Hepatocyte (in vitro differentiated cells): Measurements from ENCODE around the gene CCDC88C. TPM values are rescaled to one million over a fixed set of nuclear protein-coding genes. Genes with fewer than 3 reads are reported as not detected.

Experiments used
- DNase-seq: peaks from one replicate; pipeline ENCODE4 v3.0.0-alpha.2; 2016; ENCODE audit warnings: low spot score
- H2AFZ ChIP-seq: fragments of 200-600 bp; sonication (generic); 2 replicates; pipeline ENCODE4 v1.6.0; 2016; ENCODE audit warnings: antibody characterized with exemption, mild to moderate bottlenecking
- H3K27ac ChIP-seq: fragments of 200-600 bp; sonication (generic); 2 replicates; pipeline ENCODE4 v1.5.1; 2016; ENCODE audit warnings: mild to moderate bottlenecking
- H3K27me3 ChIP-seq: fragments of 200-600 bp; sonication (generic); 2 replicates; pipeline ENCODE4 v1.6.1; 2016
- H3K36me3 ChIP-seq: fragments of 200-600 bp; sonication (generic); replicated peaks from 2 replicates; pipeline ENCODE4 v1.5.1; 2016; ENCODE audit warnings: low read depth; ENCODE audit not compliant: insufficient read depth
- H3K4me1 ChIP-seq: fragments of 200-600 bp; sonication (generic); 2 replicates; pipeline ENCODE4 v1.5.1; 2016; ENCODE audit warnings: mild to moderate bottlenecking, moderate library complexity; ENCODE audit not compliant: insufficient read depth
- H3K4me2 ChIP-seq: fragments of 200-600 bp; sonication (generic); 2 replicates; pipeline ENCODE4 v1.6.0; 2016
- H3K4me3 ChIP-seq: fragments of 200-600 bp; sonication (generic); 2 replicates; pipeline ENCODE4 v1.5.1; 2016; ENCODE audit warnings: mild to moderate bottlenecking
- H3K79me2 ChIP-seq: fragments of 200-600 bp; sonication (generic); 2 replicates; pipeline ENCODE4 v1.6.0; 2017; ENCODE audit warnings: mild to moderate bottlenecking
- H3K9me2 ChIP-seq: fragments of 200-600 bp; sonication (generic); replicated peaks from 2 replicates; pipeline ENCODE4 v1.6.0; 2017; ENCODE audit warnings: mild to moderate bottlenecking; ENCODE audit not compliant: insufficient read depth
- H3K9me3 ChIP-seq: fragments of 200-600 bp; sonication (generic); 2 replicates; pipeline ENCODE4 v1.5.1; 2016; ENCODE audit warnings: low read depth, mild to moderate bottlenecking
- H4K20me1 ChIP-seq: fragments of 200-600 bp; sonication (generic); 2 replicates; pipeline ENCODE4 v1.6.0; 2016; ENCODE audit warnings: mild to moderate bottlenecking; ENCODE audit not compliant: insufficient read depth, poor library complexity, severe bottlenecking
- EZH2 ChIP-seq: fragments of 200-600 bp; sonication (generic); IDR thresholded peaks from 2 replicates; pipeline ENCODE4 v1.6.1; 2016; ENCODE audit warnings: antibody characterized with exemption, mild to moderate bottlenecking, borderline replicate concordance
- EZH2phosphoT487 ChIP-seq: fragments of 200-600 bp; sonication (generic); IDR thresholded peaks from one replicate; pipeline ENCODE4 v1.6.1; 2018; ENCODE audit warnings: antibody characterized with exemption, mild to moderate bottlenecking, low read depth, moderate library complexity; ENCODE audit not compliant: unreplicated experiment, severe bottlenecking
- WGBS: methylation state at CpG from one replicate; pipeline ENCODE4 v1.1.6; 2016; ENCODE audit warnings: low lambda C conversion rate; ENCODE audit errors: missing lambda C conversion rate; 5-methylcytosine and 5-hydroxymethylcytosine counted together
- polyA plus RNA-seq: library from polyadenylated mRNA; unstranded; fragments of >200 nt; fragmentation: Nextera tagmentation; extraction: Ambion mirVana; gene quantifications from 2 replicates; pipeline ENCODE4 v1.2.1, GENCODE V29; 2016
- total RNA-seq: library from RNA; depleted of rRNA; stranded (reverse); fragments of >200 nt; gene quantifications from 2 replicates; pipeline ENCODE4 v1.2.3, GENCODE V29; 2014
- TF ChIP-seq, protein P1 (sequence below): fragments of 200-600 bp; sonication (generic); IDR thresholded peaks from 2 replicates; pipeline ENCODE4 v1.5.1; 2016; ENCODE audit warnings: antibody characterized with exemption, mild to moderate bottlenecking; ENCODE audit not compliant: poor library complexity

CCDC88C gene
- total and polyA plus RNA-seq, 2 experiments from 2014 or later = 5.9 to 11.3 TPM

GRCh38 chr14:91273885-91274273 is 143.7 kb downstream of the CCDC88C start:
- Histone ChIP-seq H3K9me2 (no peaks in the 10 kb centered on the region), H3K79me2 (no peaks in the 10 kb centered on the region), H3K4me2 (no peak overlapping the region), H4K20me1 (no peaks in the 10 kb centered on the region), H3K4me3 (no peak overlapping the region), H3K36me3 (no peaks in the 10 kb centered on the region), H3K27ac (no peak overlapping the region), H3K4me1 (no peaks in the 10 kb centered on the region), H3K27me3 (no peaks in the 10 kb centered on the region), H3K9me3 (no peaks in the 10 kb centered on the region), H2AFZ (no peak overlapping the region)
- TF ChIP-seq, protein P1, sequence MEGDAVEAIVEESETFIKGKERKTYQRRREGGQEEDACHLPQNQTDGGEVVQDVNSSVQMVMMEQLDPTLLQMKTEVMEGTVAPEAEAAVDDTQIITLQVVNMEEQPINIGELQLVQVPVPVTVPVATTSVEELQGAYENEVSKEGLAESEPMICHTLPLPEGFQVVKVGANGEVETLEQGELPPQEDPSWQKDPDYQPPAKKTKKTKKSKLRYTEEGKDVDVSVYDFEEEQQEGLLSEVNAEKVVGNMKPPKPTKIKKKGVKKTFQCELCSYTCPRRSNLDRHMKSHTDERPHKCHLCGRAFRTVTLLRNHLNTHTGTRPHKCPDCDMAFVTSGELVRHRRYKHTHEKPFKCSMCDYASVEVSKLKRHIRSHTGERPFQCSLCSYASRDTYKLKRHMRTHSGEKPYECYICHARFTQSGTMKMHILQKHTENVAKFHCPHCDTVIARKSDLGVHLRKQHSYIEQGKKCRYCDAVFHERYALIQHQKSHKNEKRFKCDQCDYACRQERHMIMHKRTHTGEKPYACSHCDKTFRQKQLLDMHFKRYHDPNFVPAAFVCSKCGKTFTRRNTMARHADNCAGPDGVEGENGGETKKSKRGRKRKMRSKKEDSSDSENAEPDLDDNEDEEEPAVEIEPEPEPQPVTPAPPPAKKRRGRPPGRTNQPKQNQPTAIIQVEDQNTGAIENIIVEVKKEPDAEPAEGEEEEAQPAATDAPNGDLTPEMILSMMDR = no peak
- TF ChIP-seq EZH2phosphoT487 = no peak
- no peak for TF ChIP-seq EZH2
- no peak for DNase-seq
- 88% methylated on average over 9 of the region's 13 CpGs for WGBS

DNA sequence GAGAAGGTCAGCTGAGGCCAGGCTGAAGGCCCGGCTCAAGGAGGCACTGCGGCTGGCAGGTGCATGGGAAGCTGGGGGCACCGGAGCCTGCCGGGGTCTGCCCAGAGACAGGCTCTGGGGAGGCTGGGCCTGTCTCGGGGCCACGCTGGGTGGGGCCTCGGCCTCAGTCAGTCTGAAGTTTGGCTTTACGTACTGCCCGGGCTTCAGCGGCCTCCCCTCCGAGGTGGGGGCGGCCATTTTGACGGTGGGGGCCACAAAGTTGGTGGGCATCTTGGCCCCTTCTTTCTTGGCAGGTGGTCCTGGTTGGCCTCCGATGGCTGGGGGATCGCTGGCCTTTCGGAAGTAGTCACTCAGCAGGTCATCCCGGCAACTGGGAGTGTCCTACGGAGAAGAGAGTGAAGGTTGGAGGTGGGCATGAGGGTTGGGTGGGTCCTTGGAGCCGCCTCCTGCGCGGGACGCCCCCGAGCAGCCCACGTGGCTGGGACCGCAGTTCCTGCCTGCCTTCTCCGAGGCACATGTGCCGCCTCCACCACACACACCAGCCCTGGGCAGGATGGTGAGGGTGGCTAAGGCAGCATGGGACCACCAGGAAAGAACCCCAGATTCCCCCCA is 144.2 kb downstream of the CCDC88C start:
- no peaks in the 10 kb centered on the region for H3K27me3 ChIP-seq
- 96% methylated on average over 23 of the region's 27 CpGs for WGBS
- no peak overlapping the region for H3K4me3 ChIP-seq
- H4K20me1 ChIP-seq = no peaks in the 10 kb centered on the region
- H3K4me1 ChIP-seq = no peaks in the 10 kb centered on the region
- no peak overlapping the region for H3K27ac ChIP-seq
- H3K9me3 ChIP-seq = no peaks in the 10 kb centered on the region
- TF ChIP-seq EZH2 (no peak), EZH2phosphoT487 (no peak)
- TF ChIP-seq, protein P1 = no peak
- H3K36me3 ChIP-seq = no peaks in the 10 kb centered on the region
- H3K9me2 ChIP-seq = no peaks in the 10 kb centered on the region
- DNase-seq = no peak
- H2AFZ ChIP-seq = no peak overlapping the region
- H3K79me2 ChIP-seq = no peaks in the 10 kb centered on the region
- H3K4me2 ChIP-seq = no peak overlapping the region

- Histone ChIP-seq H3K4me2 (no peak overlapping the region), H4K20me1 (no peaks in the 10 kb centered on the region), H3K79me2 (no peaks in the 10 kb centered on the region), H3K9me3 (no peaks in the 10 kb centered on the region), H3K36me3 (no peaks in the 10 kb centered on the region), H3K4me1 (no peaks in the 10 kb centered on the region), H3K27me3 (no peaks in the 10 kb centered on the region), H3K9me2 (no peaks in the 10 kb centered on the region), H2AFZ (no peak overlapping the region), H3K27ac (no peak overlapping the region), H3K4me3 (no peak overlapping the region)
- TF ChIP-seq EZH2phosphoT487 = no peak
- TF ChIP-seq, protein P1 = no peak
- no peak for TF ChIP-seq EZH2
- 93% methylated on average over 33 of the region's 43 CpGs for WGBS
- no peak for DNase-seq
These were observed 145.0 kb downstream of the CCDC88C start for GRCh38 chr14:91272341-91273272.
